ENCODE measurements around the gene IL6R. TPM values are rescaled to one million over a fixed set of nuclear protein-coding genes. Genes with fewer than 3 reads are reported as not detected.
"Not testable (repeated sequence)": the region's sequence is repeated elsewhere in the genome, so short reads cannot be mapped to it uniquely, and the experiment has no call there.

Gene IL6R
- total RNA-seq, 2 donors from 2014 or later, result 11.8 to 21.8 TPM

DNA sequence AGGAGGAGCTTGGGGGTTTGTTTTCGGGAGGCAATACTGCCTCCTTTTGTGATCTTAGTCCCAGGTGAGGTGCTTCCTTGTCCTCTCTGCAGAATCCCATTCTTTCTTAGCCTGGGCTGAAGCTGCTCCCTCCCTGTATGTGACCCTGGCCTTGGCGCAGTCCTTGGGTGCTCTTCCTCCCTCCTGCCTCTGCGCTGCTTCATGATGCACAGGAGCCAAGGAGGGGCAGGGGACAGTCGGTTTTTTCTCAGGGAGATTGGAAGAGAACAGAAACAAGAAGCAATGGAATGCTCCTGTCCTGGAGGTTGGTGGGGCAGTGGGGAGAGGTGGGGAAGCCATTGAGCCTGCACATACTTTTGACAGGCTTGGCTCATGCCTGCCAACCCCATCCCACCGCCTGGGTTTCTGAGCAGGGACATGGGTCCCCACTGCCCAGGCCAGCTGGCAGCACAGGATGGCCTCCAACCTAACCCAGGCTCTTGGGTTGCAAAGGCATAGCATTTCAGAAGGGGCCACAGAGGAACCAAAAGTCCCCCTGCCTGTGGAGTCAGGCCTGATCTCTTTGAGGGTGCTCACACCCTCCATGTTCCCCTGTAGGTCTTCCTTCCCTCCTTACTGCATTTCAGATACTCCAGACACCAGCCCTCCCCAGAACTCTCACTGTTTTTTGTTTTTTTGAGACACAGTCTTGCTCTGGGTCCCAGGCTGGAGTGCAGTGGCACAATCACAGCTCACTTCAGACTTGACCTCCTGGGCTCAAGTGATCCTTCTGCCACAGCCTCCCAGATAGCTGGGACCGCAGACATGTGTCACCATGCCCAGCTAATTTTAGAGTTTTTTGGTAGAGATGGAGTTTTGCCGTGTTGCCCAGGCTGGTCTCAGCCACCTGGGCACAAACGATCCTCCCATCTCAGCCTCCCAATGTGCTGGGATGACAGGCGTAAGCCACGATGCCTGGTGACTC lies 16.1 kb downstream of the IL6R start:
- H3K36me3 ChIP-seq, result no peaks in the 10 kb centered on the region
- no peaks in the 10 kb centered on the region for H3K9me3 ChIP-seq
- DNase-seq (ENCODE audit: low spot score), result no peak
- TF ChIP-seq, protein P1, sequence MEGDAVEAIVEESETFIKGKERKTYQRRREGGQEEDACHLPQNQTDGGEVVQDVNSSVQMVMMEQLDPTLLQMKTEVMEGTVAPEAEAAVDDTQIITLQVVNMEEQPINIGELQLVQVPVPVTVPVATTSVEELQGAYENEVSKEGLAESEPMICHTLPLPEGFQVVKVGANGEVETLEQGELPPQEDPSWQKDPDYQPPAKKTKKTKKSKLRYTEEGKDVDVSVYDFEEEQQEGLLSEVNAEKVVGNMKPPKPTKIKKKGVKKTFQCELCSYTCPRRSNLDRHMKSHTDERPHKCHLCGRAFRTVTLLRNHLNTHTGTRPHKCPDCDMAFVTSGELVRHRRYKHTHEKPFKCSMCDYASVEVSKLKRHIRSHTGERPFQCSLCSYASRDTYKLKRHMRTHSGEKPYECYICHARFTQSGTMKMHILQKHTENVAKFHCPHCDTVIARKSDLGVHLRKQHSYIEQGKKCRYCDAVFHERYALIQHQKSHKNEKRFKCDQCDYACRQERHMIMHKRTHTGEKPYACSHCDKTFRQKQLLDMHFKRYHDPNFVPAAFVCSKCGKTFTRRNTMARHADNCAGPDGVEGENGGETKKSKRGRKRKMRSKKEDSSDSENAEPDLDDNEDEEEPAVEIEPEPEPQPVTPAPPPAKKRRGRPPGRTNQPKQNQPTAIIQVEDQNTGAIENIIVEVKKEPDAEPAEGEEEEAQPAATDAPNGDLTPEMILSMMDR (IDR thresholded peaks at IDR 0.05), result no peak
- H3K4me3 ChIP-seq, result no peak overlapping the region
- H3K27ac ChIP-seq, result peak overlapping the region; percentile 94 to 96
- no peaks in the 10 kb centered on the region for H3K27me3 ChIP-seq
- peaks cover 0 to 87% of the 10 kb centered on the region in 2 donors for H3K4me1 ChIP-seq

DNA sequence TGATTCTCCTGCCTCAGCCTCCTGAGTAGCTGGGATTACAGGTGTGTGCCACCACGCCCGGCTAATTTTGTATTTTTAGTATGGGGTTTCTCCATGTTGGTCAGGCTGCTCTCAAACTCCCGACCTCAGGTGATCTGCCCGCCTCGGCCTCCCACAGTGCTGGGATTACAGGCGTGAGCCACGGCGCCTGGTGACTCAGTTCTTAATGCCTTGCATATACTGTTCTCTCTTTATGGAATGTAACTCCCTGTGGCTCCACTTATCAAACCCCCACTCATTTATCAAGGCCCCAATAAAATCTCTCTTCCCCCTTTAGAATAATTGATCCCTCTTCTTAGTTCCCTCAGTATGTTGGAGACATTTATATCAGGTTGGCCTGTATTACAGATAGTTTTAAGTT lies 16.9 kb downstream of the IL6R start:
- Histone ChIP-seq H3K27ac (peak overlapping the region; percentile 94 to 96), H3K4me1 (peaks cover 0 to 85% of the 10 kb centered on the region in 2 donors)

DNA sequence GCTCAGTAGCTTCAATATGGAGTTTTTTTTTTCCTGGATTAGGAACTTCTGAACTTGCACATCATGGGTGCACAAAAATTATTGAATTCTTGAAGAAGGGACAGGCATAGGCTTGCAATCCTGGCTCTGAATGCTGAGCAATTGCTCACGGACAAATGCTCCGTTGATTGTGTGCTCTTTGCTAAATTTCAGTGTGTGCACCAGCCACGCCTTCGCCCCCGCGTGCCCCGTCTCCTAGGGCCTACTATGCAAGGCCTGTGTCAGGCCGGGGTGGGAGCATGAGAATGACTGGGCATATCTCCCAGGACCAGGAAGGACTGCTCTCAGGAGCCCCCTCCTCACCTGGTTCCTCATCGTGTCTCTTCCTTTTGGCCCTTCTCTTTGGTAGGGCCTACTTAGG lies 17.4 kb downstream of the IL6R start:
- DNase-seq (ENCODE audit: low spot score), result no peak
- Histone ChIP-seq H3K27ac (peak overlapping the region; percentile 94 to 96), H3K36me3 (no peaks in the 10 kb centered on the region), H3K4me3 (no peak overlapping the region), H3K9me3 (no peaks in the 10 kb centered on the region), H3K4me1 (peaks cover 0 to 85% of the 10 kb centered on the region in 2 donors), H3K27me3 (no peaks in the 10 kb centered on the region)
- TF ChIP-seq, protein P1 (IDR thresholded peaks at IDR 0.05), result no peak

More for the DNA sequence above, 16.9 kb downstream of the IL6R start:
- H3K27me3 ChIP-seq; H3K36me3 ChIP-seq; H3K4me3 ChIP-seq; DNase-seq (ENCODE audit: low spot score); H3K9me3 ChIP-seq: not testable (repeated sequence)

DNA sequence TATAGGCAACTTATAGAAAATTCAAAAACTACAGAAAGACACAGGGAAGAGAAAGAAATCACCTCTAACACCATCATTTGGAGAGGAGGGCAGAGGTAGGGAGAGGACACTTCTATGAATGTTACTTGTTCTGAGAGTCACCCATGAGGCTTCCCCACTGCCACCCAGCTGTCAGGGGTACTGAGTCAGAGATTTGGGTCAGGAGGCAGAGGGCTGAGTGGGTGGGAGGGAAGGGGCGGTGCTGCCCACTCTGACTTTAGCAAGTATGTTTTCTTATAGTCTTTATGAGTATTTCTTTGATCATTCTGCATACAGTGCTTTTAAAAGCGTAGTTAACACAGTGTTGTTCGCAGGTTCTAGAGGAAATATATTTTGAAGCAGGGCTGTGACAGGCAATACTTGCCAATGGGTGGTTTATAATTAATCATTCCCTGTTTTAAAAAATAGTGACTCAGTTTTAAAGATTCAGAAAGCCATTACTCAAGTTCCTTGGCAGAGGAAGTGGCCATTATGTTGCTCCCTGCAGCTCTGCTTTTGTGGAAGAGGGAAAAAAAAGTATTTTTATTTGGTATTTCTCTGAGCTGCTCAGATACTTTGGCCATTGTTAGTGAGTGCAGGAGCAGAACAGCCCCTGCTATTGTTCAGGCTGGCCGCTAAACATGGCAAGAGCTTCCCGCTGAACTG lies 18.3 kb downstream of the IL6R start:
- Histone ChIP-seq H3K27me3 (no peaks in the 10 kb centered on the region), H3K36me3 (no peaks in the 10 kb centered on the region), H3K4me1 (peaks cover 0 to 86% of the 10 kb centered on the region in 2 donors), H3K27ac (peak overlapping the region; percentile 94 to 96), H3K4me3 (no peak overlapping the region), H3K9me3 (no peaks in the 10 kb centered on the region)
- DNase-seq (ENCODE audit: low spot score), result no peak
- TF ChIP-seq, protein P1 (IDR thresholded peaks at IDR 0.05), result no peak

DNA sequence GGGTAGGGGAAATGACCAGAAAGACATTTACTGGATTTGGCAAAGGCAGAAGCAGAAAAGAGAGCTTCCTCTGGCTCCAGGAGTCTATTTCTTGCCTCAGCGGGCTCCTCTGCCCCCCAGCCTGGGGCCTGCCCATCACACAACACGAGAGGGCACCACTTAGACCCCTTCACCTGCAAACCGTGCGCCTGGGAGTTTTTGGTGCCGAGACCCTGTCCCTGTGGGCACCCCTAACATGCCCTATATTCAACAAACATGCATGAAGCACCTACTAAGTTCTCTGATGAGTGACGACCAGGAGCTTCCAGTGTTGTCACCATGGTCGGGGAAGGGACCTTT lies 18.8 kb downstream of the IL6R start:
- peaks cover 0 to 86% of the 10 kb centered on the region in 2 donors for H3K4me1 ChIP-seq
- no peak for DNase-seq (ENCODE audit: low spot score)
- H3K27ac ChIP-seq, result peak overlapping the region; percentile 94 to 96
- H3K9me3 ChIP-seq, result no peaks in the 10 kb centered on the region
- no peaks in the 10 kb centered on the region for H3K36me3 ChIP-seq
- TF ChIP-seq, protein P1 (IDR thresholded peaks at IDR 0.05), result no peak
- no peak overlapping the region for H3K4me3 ChIP-seq
- H3K27me3 ChIP-seq, result no peaks in the 10 kb centered on the region

DNA sequence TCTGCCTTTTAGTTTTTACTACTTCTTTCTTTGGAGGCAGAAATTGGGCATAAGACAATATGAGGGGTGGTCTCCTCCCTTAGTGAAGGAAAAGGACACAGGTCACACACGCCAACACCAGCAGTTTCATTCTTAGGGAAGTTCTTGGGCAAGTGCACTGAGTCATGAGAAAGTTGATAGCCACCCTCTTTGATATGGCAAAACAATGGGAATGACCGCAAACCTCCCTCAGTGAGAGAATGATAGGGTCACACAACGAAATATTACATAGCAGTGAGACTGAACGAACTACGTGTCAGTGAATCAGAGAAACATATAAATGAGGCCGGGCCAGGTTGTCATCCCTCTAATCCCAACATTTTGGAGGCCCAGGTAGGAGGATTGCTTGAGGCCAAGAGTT lies 20.0 kb downstream of the IL6R start:
- Histone ChIP-seq H3K36me3 (no peaks in the 10 kb centered on the region), H3K4me1 (peaks cover 0 to 86% of the 10 kb centered on the region in 2 donors), H3K9me3 (no peaks in the 10 kb centered on the region), H3K27ac (no peak overlapping the region), H3K27me3 (no peaks in the 10 kb centered on the region), H3K4me3 (no peak overlapping the region)
- TF ChIP-seq, protein P1 (IDR thresholded peaks at IDR 0.05), result no peak
- DNase-seq (ENCODE audit: low spot score), result no peak

Measured in right atrium auricular region (tissue), 2 donors.